ENCODE measurements around the gene CLASP1.
"Not testable (repeated sequence)": the region's sequence is repeated elsewhere in the genome, so short reads cannot be mapped to it uniquely, and the experiment has no call there.

CLASP1 gene

GRCh38 chr2:121617042-121617599 is 32.1 kb downstream of the CLASP1 start:
- DNase-seq (ENCODE audit: low spot score): no peak

- DNase-seq (ENCODE audit: low spot score): no peak
Measured at GRCh38 chr2:121613774-121614173, 35.5 kb downstream of the CLASP1 start.

GRCh38 chr2:121613152-121613551 is 36.1 kb downstream of the CLASP1 start:
- no peak for DNase-seq (ENCODE audit: low spot score)

GRCh38 chr2:121611730-121612705 is 37.2 kb downstream of the CLASP1 start:
- no peak for DNase-seq (ENCODE audit: low spot score)

GRCh38 chr2:121611048-121611649 is 38.1 kb downstream of the CLASP1 start:
- DNase-seq (ENCODE audit: low spot score): not testable (repeated sequence)

GRCh38 chr2:121610487-121610874 is 38.8 kb downstream of the CLASP1 start:
- DNase-seq (ENCODE audit: low spot score): not testable (repeated sequence)

GRCh38 chr2:121608967-121609366 is 40.3 kb downstream of the CLASP1 start:
- DNase-seq (ENCODE audit: low spot score): no peak

- no peak for DNase-seq (ENCODE audit: low spot score)
Measured at GRCh38 chr2:121608367-121608766, 40.9 kb downstream of the CLASP1 start.

- no peak for DNase-seq (ENCODE audit: low spot score)
Measured at GRCh38 chr2:121605820-121606733, 43.2 kb downstream of the CLASP1 start.

GRCh38 chr2:121603185-121603584 is 46.1 kb downstream of the CLASP1 start:
- DNase-seq (ENCODE audit: low spot score): no peak

- DNase-seq (ENCODE audit: low spot score): no peak
Measured at GRCh38 chr2:121599963-121600651, 49.2 kb downstream of the CLASP1 start.

- no peak for DNase-seq (ENCODE audit: low spot score)
Measured at GRCh38 chr2:121598087-121598486, 51.2 kb downstream of the CLASP1 start.

- no peak for DNase-seq (ENCODE audit: low spot score)
Measured at GRCh38 chr2:121596221-121597080, 52.8 kb downstream of the CLASP1 start.

- DNase-seq (ENCODE audit: low spot score): no peak
Measured at GRCh38 chr2:121595012-121595891, 54.0 kb downstream of the CLASP1 start.

GRCh38 chr2:121591199-121591598 is 58.1 kb downstream of the CLASP1 start:
- no peak for DNase-seq (ENCODE audit: low spot score)

GRCh38 chr2:121588357-121588756 is 60.9 kb downstream of the CLASP1 start:
- no peak for DNase-seq (ENCODE audit: low spot score)

- no peak for DNase-seq (ENCODE audit: low spot score)
Measured at GRCh38 chr2:121587131-121587530, 62.1 kb downstream of the CLASP1 start.

GRCh38 chr2:121584741-121585140 is 64.5 kb downstream of the CLASP1 start:
- no peak for DNase-seq (ENCODE audit: low spot score)

GRCh38 chr2:121583555-121583954 is 65.7 kb downstream of the CLASP1 start:
- DNase-seq (ENCODE audit: low spot score): no peak
